Hepatocyte (in vitro differentiated cells): ENCODE data around the gene ADAM12.

Source experiments
- EZH2 ChIP-seq: fragments of 200-600 bp; sonication (generic); IDR thresholded peaks from 2 replicates; pipeline ENCODE4 v1.6.1; 2016; ENCODE audit warnings: antibody characterized with exemption, mild to moderate bottlenecking, borderline replicate concordance
- EZH2phosphoT487 ChIP-seq: fragments of 200-600 bp; sonication (generic); IDR thresholded peaks from one replicate; pipeline ENCODE4 v1.6.1; 2018; ENCODE audit warnings: antibody characterized with exemption, mild to moderate bottlenecking, low read depth, moderate library complexity; ENCODE audit not compliant: unreplicated experiment, severe bottlenecking
- TF ChIP-seq, protein P1 (sequence below): fragments of 200-600 bp; sonication (generic); IDR thresholded peaks from 2 replicates; pipeline ENCODE4 v1.5.1; 2016; ENCODE audit warnings: antibody characterized with exemption, mild to moderate bottlenecking; ENCODE audit not compliant: poor library complexity

DNA sequence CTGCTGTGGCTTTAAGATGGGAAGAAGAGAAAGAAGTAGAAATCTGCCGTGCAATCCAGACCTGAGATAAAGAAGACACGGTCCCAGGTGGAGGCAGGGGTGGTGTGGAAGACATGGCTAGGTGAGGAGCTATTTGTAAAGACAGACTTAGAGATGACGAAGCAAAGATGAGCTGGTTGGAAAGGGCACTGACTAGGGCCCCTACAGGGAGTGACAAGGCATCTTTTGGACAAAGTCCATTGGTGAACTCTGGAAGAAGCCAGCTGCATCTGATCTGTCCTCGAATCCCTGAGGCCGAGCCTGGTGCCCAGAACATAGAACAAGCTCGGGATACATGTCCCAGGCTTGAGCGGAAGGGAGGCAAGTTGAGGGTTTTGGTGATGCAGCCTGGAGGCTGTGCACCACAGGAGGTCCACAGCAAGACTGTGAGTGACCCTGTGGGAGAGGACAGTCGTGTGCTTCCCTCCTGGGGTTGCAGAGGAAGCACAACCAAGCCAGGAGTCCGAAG is 191.2 kb downstream of the ADAM12 start:
- TF ChIP-seq, protein P1, sequence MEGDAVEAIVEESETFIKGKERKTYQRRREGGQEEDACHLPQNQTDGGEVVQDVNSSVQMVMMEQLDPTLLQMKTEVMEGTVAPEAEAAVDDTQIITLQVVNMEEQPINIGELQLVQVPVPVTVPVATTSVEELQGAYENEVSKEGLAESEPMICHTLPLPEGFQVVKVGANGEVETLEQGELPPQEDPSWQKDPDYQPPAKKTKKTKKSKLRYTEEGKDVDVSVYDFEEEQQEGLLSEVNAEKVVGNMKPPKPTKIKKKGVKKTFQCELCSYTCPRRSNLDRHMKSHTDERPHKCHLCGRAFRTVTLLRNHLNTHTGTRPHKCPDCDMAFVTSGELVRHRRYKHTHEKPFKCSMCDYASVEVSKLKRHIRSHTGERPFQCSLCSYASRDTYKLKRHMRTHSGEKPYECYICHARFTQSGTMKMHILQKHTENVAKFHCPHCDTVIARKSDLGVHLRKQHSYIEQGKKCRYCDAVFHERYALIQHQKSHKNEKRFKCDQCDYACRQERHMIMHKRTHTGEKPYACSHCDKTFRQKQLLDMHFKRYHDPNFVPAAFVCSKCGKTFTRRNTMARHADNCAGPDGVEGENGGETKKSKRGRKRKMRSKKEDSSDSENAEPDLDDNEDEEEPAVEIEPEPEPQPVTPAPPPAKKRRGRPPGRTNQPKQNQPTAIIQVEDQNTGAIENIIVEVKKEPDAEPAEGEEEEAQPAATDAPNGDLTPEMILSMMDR = no peak
- TF ChIP-seq EZH2 = no peak
- TF ChIP-seq EZH2phosphoT487 = no peak
